ENCODE data around the gene MESP2.

Gene MESP2

GRCh38 chr15:89776274-89777072 is at the start of gene MESP2:
MESP2 (plus strand) TSS chr15:89776332; CDS start chr15:89776358, 26 bp downstream.
- TF ChIP-seq CTCF (IDR thresholded peaks at IDR 0.05; ENCODE audit: low read length) (no peak), EZH2 (IDR thresholded peaks at IDR 0.05; ENCODE audit: borderline replicate concordance, low read length) (no peak)
- Histone ChIP-seq H3K79me2 (ENCODE audit: insufficient read depth, low read length) (no peaks in the 10 kb centered on the region), H4K20me1 (ENCODE audit: insufficient read depth, low read length) (no peaks in the 10 kb centered on the region), H3K9me2 (ENCODE audit: low read depth, low read length) (no peaks in the 10 kb centered on the region), H3K9ac (ENCODE audit: low read length) (no peak within 1 kb of the TSS), H3K27me3 (ENCODE audit: insufficient read depth, low read length) (peaks cover 6% of the 10 kb centered on the region), H3K27ac (ENCODE audit: low read depth, low read length, poor library complexity, severe bottlenecking) (no peak within 1 kb of the TSS), H3F3A (ENCODE audit: insufficient read depth, low read length) (no peaks in the 10 kb centered on the region), H2AFZ (ENCODE audit: low read length) (no peak within 1 kb of the TSS), H3K4me2 (ENCODE audit: low read length) (no peak within 1 kb of the TSS), H3K4me3 (ENCODE audit: low read depth, low read length, poor library complexity, severe bottlenecking) (no peak within 1 kb of the TSS), H3K4me1 (ENCODE audit: insufficient read depth, low read length, severe bottlenecking) (no peaks in the 10 kb centered on the region), H3K9me3 (ENCODE audit: low read length) (no peaks in the 10 kb centered on the region), H3K36me3 (ENCODE audit: insufficient read depth, low read length) (no peaks in the 10 kb centered on the region)

GRCh38 chr15:89728254-89728653 is 47.9 kb upstream of the MESP2 start:
- TF ChIP-seq CTCF (IDR thresholded peaks at IDR 0.05; ENCODE audit: low read length) (no peak), EZH2 (IDR thresholded peaks at IDR 0.05; ENCODE audit: borderline replicate concordance, low read length) (no peak)
- Histone ChIP-seq H2AFZ (ENCODE audit: low read length) (no peak overlapping the region), H3K4me2 (ENCODE audit: low read length) (no peak overlapping the region), H3F3A (ENCODE audit: insufficient read depth, low read length) (no peaks in the 10 kb centered on the region), H3K9me3 (ENCODE audit: low read length) (peaks cover 6% of the 10 kb centered on the region), H3K27ac (ENCODE audit: low read depth, low read length, poor library complexity, severe bottlenecking) (no peak overlapping the region), H3K4me1 (ENCODE audit: insufficient read depth, low read length, severe bottlenecking) (no peaks in the 10 kb centered on the region), H3K36me3 (ENCODE audit: insufficient read depth, low read length) (no peaks in the 10 kb centered on the region), H3K9me2 (ENCODE audit: low read depth, low read length) (no peaks in the 10 kb centered on the region), H3K27me3 (ENCODE audit: insufficient read depth, low read length) (no peaks in the 10 kb centered on the region), H3K9ac (ENCODE audit: low read length) (no peak overlapping the region), H3K4me3 (ENCODE audit: low read depth, low read length, poor library complexity, severe bottlenecking) (no peak overlapping the region), H3K79me2 (ENCODE audit: insufficient read depth, low read length) (no peaks in the 10 kb centered on the region), H4K20me1 (ENCODE audit: insufficient read depth, low read length) (no peaks in the 10 kb centered on the region)

GRCh38 chr15:89731275-89731674 is 44.9 kb upstream of the MESP2 start:
- H3K9me3 ChIP-seq (ENCODE audit: low read length), result no peaks in the 10 kb centered on the region
- H3K4me3 ChIP-seq (ENCODE audit: low read depth, low read length, poor library complexity, severe bottlenecking), result no peak overlapping the region
- H3K27ac ChIP-seq (ENCODE audit: low read depth, low read length, poor library complexity, severe bottlenecking), result no peak overlapping the region
- no peak overlapping the region for H3K4me2 ChIP-seq (ENCODE audit: low read length)
- no peak overlapping the region for H2AFZ ChIP-seq (ENCODE audit: low read length)
- H4K20me1 ChIP-seq (ENCODE audit: insufficient read depth, low read length), result no peaks in the 10 kb centered on the region
- no peaks in the 10 kb centered on the region for H3K36me3 ChIP-seq (ENCODE audit: insufficient read depth, low read length)
- no peaks in the 10 kb centered on the region for H3K4me1 ChIP-seq (ENCODE audit: insufficient read depth, low read length, severe bottlenecking)
- no peaks in the 10 kb centered on the region; the same call in 1 of the 2 replicates for H3K27me3 ChIP-seq (ENCODE audit: insufficient read depth, low read length)
- no peaks in the 10 kb centered on the region for H3F3A ChIP-seq (ENCODE audit: insufficient read depth, low read length)
- no peaks in the 10 kb centered on the region for H3K9me2 ChIP-seq (ENCODE audit: low read depth, low read length)
- TF ChIP-seq EZH2 (IDR thresholded peaks at IDR 0.05; ENCODE audit: borderline replicate concordance, low read length) (no peak), CTCF (IDR thresholded peaks at IDR 0.05; ENCODE audit: low read length) (no peak)
- no peaks in the 10 kb centered on the region for H3K79me2 ChIP-seq (ENCODE audit: insufficient read depth, low read length)
- no peak overlapping the region for H3K9ac ChIP-seq (ENCODE audit: low read length)

All from OCI-LY1 (cell line).